Colon (tissue), 2 donors: ENCODE results near the gene LRRC36.
"Not testable (repeated sequence)": the region's sequence is repeated elsewhere in the genome, so short reads cannot be mapped to it uniquely, and the experiment has no call there.

ENCODE experiments used
- FAIRE-seq: peaks from 2 replicates; lab custom pipeline; 2012; peaks lifted over from hg19 to GRCh38; lab: Jason Lieb, UNC
- donor health status: control.
- donor health status: control.

LRRC36 gene

DNA sequence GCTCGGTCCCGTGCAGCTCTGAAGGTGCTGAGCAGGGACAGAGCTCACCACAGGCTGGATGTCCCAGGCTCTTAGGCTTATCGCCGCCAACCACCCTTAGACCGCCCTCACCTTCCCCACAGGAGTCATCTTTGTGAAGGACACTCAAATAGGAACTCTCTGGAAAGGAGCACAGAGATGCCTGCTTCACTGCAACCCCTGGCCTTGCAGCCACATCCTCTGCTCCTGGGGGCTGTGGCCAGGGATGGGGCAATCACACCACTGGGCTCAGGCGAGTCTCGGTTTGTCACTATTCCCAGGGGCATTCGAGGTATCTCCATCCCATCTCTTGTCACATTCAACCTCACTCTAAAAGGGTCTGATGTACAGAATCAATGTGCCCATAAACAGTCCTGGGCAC is 78.7 kb downstream of the LRRC36 start:
- no peak for FAIRE-seq

DNA sequence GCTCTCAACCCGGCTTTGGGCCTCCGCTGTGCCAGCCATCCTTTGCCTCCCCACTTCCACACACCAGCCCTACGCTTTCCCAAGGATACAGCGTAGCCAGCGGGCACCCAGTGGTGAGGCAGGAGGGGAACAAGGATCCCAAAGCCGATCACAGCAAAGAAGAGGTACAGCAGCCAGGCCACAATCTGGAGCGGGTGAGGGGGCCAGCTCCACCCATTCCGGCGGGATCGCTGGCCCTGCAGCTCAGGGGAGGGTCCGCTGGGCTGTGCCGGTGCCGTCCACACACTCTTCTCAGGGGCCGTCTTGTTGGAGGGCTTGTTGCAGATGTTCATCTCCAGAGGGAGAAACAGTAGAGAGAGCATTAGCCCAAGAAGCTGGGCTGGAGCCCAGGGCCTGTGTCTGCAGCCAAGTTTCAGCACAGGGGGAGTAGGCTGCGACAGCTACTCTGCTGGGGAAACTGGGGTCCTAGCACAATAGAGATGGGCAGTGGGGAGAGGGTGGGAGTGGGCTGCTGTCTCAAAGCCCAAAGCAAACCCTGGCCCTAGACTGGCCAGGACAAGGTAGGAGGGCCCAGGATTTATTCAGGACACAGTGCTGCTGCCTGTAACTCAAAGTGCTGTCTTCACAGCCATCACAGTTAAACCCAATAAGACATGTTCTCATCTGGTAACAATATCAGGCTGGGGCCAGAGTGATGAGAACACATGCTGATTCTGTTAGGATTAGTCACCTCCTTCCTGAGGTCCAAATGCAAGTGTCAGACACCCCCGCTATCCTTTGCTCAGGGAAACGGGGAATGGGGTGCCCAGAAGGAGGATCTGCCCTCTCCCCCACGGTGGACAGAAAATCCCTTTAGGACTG is 79.7 kb downstream of the LRRC36 start:
- no peak for FAIRE-seq

DNA sequence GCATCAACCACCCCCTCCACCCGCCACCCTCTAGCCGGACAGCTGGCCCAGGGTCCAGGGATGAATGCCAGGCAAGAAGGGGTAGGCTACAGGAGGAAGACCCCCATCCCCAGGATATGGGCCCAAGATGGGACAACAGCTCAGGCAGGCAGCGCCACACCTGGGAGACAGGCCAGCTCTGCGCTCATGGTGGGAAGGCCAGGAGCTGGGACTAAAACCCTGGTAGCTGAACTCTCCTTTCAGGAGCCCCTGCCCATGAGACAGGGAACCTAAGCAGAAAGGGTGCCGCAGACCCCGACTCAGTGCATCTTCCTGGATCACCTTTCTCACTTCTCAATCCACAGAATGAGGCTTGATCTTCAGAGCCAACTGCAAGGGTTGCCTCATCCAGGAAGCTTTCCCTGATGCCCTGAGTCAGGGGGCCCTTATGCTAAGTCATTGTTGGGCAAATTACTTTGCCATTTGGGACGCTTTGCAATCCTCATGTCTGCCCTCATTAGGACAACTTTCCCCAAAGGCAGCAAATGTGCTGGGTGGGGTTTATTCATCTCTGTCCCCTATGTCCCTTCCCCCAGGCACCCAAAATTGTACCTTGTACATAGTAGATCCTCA is 80.7 kb downstream of the LRRC36 start:
- FAIRE-seq, result no peak

DNA sequence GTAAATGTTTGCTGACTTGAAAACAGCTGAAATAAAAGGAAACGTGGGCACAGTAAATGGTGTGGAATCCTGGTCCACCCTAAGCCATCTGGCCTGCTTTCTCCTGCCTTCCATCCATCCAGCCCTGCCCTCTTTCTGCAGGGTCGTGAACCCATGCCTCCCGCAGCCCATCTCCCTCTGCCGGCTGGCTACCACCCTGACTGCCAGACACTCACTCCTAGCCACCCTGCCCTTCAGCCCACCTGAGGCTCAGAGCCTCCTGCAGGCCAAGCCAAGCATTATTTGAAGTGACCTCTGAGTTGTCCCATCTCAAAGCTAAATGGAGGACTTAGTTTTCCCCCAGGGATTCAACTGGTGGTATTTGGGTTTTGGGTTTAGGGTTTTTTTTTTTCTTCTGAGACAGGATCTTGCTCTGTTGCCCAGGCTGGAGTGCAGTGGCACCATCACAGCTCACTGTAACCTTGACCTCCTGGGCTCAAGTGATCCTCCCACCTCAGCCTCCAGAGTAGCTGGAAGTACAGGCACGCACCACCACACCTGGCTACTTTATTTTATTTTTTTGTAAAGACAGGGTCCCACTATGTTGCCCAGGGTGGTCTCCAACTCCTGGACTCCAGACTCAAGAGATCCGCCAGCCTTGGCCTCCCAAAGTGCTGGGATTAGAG is 81.3 kb downstream of the LRRC36 start:
- no peak for FAIRE-seq

DNA sequence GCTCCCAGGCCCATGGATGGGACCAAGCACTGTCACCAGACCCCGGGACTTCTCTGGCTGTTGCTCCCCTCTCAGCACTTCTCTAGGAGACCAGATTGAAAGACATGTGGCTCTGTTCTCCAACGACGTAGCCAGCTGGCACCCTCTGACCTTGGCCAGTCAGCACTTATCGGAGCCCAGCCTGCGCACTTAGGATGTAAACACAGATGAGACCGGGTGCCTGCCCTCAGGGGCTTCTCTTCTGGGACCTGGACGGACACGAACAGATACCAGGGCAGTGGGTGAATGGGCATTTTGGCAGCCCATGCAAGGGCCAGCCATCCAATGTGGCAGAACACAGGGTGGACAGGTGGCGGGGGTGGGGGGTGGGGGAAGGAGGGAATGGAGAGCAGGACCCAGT is 83.0 kb downstream of the LRRC36 start:
- no peak for FAIRE-seq

DNA sequence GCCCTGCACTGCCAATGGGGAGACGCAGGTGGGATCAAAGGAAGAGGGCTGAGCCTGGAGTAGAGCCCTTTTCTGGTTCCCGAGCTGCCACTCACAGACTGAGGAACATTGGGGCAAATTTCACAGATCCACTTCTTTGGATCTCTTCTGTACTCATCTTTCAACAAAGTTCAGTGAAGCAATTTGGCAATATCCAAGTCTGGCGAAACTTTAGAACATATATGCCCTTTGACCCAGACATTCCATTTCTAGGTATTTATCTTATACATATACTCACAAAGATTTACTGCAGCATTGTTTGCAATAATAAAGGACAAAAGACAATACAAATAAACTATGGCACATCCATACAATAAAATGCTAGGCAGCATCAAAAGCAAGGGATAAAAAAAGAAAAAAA is 84.7 kb downstream of the LRRC36 start:
- FAIRE-seq, result no peak

DNA sequence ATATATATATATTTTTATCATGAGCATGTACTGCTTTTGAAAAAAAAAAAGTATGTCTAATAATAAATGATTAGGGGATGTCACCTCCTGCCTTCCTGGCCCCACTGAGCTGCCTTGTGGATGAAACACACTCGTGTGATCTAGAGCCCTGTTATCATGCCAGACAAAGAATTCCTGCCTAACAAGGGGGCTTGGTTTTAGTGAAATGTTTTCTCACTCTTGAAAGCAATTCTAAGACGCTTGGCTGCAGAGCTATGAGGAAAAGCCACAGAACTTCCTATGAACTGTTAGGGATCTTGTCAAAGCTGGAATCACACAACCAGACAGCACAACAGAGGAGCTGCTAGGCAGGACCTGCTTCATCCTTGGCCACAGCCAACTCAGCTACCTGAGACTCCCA is 85.7 kb downstream of the LRRC36 start:
- no peak for FAIRE-seq

DNA sequence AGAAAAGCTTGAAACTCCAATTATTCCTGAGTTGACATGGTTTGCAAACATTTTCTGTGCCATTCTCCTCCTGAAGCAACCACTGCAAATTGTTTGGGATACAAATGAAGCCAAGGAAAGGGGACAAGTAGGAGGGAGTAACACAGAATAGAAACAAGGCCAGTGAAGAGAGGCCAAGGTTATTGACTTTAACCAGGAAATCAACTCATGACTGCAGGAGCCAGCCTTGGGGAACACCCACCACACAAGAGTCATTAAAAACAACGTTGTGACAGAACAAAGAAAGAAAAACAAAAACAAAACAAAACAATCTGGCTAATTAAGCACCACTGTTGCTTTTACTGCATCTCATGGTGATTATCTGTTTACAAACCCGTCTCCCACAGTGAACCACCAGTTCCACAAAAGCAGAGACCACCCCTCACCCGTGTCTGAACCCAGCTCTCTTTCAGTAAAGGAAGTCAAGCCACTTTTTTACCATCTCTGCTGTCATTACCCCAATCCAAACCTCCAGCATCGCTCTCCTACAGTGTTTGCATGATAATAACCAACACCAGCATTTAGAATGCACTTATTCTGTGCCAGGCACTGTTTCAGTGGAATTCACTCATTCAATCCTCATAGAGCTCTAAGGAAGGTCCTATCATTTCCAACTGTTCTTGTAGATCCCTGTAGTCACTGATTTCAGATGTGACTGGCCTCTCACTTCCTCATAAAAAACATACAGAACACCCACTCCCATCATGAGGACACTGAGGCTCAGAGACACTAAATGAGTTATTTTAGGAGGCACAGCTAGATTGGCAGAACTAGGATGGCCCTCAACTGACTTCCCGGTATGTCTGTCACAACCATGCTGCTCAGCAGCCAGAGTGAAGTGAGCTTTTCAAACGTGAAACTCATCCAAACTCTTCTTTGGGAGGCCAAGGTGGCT is 87.6 kb downstream of the LRRC36 start:
- no peak for FAIRE-seq

DNA sequence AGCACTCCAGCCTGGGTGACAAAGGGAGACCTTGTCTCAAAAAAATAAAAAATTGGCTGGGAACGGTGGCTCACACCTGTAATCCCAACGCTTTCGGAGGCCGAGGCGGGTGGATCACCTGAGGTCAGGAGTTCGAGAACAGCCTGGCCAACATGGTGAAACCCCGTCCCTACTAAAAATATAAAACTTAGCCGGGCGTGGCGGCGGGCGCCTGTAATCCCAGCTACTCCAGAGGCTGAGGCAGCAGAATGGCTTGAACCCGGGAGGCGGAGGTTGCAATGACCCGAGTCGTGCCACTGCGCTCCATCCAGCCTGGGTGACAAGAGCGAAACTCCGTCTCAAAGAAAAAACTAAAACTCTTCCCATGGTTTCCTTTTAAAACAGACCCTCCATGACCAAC is 88.8 kb downstream of the LRRC36 start:
- not testable (repeated sequence) for FAIRE-seq

DNA sequence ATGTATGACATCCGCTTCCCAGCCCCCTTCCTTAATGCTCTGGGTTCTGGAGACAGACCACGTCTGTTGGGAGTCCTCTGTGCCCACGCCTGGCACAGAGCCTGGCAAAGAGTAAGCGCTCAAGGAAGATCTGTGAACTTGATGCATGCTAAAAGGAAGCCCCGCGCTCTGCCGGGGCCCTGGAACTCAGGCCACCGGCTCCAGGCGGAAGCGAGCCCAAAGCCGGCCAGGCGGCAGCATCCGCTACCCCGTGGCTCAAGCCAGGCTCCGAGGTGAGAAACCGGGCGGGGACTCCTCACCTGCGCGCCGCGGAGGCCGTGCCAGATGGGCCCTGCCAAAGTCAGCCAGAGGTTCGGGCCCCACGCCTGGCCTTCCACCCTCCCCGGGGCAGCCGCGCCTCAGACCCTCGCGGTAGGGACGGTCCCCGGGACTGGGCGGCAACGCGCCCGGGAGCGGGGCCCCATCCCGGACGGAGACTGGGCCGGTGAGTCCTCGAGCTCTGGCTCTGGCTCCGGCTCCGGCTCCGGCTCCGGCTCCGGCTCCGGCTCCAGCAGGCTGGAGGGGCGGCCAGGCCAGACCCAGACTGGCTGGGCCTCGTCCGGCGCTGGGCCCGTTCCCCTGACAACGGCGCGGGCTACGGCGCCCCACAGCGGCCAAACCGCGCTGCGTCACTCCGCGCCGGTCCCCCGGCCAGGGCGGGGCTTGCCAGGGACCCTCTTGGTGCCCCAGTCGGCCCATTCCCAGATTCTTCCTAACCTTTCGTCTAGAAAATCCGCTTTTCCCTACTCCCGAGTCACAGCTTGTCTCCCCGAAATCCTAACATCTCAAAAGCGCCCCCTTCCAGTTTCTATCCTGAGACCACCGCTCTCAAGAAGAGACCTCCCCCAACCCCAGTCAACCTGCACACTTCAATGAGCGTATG is 89.5 kb downstream of the LRRC36 start, which contains the start of gene ZDHHC1:
Gene ZDHHC1 (minus strand): TSS at position 606 of the 922 bp plus-strand sequence. CDS start 8,702 bp downstream, outside the sequence.
- no peak for FAIRE-seq

DNA sequence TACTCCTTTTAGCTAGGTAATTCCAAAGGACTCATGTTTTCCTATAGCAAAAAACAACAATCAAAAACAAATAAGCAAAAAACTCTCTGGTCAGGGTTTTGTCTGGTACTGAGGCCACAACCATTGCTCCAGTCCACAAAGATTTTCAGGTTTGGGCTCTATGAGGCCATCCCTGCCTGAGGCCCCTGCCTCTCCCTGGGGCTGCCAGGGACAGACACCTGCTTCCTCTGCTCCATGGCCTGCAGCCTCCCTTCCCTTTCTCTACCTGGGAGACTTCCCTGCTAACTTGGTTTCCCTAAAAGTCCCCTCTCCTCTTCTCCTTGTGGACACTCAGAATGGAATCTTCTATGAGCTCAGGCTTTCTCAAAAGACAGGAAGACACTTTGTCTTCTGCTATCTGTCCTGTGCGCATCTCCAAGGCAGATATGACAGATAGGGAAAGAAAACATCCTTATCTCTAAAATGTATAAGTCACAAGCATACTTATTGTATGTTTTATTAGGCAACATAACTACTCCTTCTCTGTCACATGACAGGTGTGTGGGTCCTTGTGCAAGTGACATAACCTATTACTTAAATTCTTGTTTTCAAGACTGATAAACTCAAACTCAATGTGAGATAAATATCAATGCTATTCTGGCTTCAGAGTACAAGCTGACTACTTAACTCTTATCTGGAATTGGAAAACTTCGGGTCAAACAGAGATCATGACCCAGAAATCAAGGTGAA is 90.9 kb downstream of the LRRC36 start:
- no peak for FAIRE-seq

DNA sequence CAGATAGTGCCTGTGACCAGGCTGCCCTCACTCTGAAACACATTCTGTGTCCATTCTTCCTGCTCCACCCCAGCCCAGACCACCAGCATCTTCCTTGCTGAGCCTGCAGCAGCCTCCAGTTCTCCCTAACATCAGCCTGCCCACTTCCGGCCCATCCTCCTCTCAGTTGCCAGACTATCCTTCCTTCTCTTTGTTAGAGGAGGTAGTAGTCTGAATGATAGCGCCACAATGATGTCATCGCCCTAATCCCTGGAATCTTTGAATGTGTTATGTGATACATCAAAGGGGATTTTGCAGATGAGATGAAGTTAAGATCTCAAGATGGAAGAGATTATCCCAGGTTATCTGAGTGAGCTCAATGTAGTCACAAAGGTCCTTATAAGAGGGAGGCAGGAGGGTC is 92.9 kb downstream of the LRRC36 start:
- FAIRE-seq, result no peak

DNA sequence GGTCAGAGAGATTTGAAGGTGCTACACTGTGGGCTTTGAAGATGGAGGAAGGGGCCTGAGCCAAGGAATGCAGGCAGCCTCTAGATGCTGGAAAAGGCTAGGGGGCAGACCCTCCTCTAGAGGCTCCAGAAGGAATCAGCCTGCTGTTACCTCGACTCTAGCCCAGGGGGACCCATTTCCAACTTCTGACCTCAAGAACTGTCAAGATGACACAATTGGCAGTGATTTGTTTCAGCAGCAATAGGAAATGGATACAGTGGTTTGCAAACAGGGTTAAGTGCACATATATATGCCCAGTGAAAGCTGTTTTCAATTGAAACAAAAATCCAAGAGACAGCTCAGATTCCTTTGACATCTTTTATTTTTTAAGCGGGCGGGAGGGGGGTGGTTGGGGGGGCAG is 93.3 kb downstream of the LRRC36 start:
- FAIRE-seq, result no peak

DNA sequence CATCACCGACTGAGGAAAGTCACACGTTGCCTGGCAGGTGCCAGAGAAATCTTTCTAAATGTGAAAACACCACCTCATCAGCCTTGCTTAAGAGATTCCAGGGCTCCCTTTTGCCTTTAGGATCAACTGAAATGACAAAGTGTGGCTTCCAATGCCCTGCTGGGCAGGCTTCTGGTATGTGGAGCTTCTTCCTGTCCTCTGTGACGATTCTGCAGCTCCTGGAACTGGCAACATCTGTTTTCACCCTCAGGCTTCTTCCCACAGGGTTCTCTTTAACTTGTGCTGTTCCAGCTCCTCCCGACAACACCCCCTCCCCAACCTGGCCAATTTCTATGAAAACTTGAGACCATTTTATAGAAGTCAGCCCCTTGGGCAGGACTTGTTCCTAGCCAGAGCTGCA is 94.4 kb downstream of the LRRC36 start:
- no peak for FAIRE-seq

DNA sequence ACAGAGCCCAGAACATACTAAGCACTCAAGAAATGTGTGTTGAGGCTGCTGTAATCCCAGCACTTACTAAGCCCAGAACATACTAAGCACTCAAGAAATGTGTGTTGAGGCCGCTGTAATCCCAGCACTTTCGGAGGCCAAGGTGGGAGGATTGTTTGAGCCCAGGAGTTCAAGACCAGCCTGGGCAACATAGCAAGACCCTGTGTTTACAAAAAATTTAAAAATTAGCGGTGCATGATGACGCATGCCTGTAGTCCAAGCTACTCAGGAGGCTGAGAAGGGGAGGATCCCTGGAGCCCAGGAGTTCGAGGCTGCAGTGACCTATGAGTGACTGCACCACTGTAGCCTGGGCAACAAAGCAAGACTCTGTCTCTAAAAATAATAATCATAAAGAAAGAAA is 96.4 kb downstream of the LRRC36 start:
- no peak for FAIRE-seq

DNA sequence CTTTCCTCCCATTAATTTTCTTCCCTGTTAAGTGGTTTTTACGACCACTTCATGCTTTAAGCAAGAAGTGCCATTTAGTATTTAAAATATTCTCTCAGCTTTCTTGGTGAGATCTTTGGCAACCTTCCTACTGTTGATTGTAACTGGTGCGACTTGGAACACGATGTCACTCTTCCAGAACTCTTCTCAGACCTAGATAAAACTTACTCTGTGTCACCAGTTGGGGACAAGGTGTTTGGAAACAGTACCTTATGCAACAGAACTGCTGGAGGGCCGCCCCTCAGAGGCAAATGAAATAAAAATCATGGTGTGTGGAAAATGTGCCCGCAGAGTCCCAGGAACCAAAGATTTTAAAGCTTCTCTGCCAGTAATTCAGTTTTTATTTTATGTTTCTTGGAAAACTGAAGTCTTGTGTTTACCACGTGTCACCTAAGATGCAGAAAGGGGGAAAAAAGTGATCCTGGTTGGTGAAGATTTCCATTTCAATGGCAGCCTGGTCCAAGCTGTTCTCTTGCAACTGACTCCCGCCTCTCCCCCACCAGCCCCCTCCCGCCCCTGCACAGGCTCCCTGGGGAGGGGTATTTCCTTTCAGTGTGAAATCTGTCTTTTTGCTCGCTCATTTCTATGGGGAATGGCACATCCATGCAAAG is 97.1 kb downstream of the LRRC36 start:
- FAIRE-seq, result no peak

DNA sequence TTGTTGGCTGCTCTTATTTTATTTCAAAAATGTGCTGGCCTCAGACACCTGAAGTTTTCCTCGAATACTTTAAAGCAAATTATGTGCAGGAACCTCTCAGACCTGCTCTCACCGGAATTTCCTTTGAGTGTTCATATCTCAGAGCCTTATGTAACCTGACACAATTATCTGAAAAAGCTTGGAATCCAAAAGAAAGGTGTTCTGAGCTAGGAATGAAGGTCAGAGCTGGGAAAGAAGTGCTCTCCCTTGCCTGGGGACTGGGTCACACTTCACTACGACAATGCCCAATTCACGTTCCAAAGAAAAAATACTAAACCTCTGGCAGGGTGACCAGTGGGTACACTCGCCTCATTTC is 97.6 kb downstream of the LRRC36 start:
- FAIRE-seq, result no peak

DNA sequence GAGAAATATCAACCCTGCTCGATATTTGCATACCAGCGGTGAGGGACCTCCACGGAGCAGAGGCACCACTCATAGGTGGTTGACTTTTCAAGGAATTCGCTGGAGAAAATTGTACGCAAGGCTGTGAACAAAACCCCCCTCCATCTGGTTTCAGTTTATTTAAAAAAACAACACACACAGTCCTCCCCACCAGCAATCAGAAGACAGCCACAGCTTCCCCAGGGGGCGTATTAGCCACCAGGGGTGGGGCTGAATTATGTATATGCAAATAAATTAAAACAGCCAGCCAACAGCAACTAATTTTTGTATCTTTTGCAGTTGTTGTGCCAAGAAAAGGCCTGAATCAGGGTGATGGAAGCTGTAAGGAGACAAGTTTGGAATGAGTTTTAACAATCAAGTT is 98.4 kb downstream of the LRRC36 start:
- no peak for FAIRE-seq

DNA sequence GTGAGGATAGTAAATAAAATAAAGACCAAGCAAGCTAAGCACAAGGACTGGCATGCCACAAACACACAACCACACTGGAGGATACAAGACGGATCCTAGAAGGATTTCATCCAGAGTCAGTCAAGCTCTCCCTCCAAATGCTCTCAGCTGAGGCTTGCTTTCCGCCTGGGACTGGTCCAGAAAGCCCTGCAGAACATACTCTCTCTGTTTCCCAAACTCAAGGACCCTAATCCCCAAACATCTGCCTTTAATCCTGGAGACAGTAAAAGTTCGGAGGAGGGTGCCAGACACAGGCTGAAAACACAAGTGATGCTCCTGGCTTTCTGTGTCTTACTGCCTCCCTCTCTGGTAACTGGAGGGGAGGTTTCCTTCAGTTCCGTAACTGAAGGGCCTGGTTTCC is 99.0 kb downstream of the LRRC36 start:
- FAIRE-seq, result no peak

DNA sequence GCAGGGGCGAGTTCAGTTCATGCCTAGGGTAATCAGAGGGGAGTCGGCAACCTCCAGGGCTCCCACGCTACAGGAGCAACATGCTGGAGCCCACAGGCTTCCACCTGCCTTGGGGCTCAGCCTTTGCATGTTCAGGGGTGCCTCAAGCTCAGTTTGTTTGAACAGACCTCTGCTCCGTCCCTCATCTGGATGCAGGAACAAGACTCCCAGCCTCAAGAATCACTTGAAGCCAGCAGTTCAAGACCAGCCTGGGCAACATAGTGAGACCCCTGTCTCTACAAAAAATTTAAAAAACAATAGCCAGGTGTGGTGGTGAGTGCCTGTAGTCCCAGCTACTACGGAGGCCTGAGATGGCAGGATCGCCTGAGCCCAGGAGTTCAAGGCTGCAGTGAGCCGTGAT is 99.4 kb downstream of the LRRC36 start:
- no peak for FAIRE-seq
